Astrocyte (in vitro differentiated cells and primary cell): ENCODE results near the gene SCFD1.

Experiments used
- CTCF ChIP-seq: IDR thresholded peaks from 2 replicates; pipeline ENCODE4 v1.5.1; 2011; ENCODE audit warnings: low read depth, mild to moderate bottlenecking, inconsistent platforms, low read length, moderate library complexity; ENCODE audit not compliant: insufficient read depth
- EZH2 ChIP-seq: IDR thresholded peaks from 2 replicates; pipeline ENCODE4 v1.6.1; 2012; ENCODE audit warnings: mild to moderate bottlenecking, low read length, inconsistent platforms; ENCODE audit not compliant: insufficient read depth

GRCh38 chr14:30621940-30622830 lies at the start of gene SCFD1:
- no peak for TF ChIP-seq CTCF
- no peak for TF ChIP-seq EZH2
